MM.1S (cell line): ENCODE results near the gene FOXO6.

Experiments used
- EZH2 ChIP-seq: fragments of 300-600 bp; sonication (generic); optimal IDR thresholded peaks from 2 replicates; pipeline ENCODE3; 2017; ENCODE audit warnings: low read depth, mild to moderate bottlenecking, antibody characterized with exemption, low read length, mixed read lengths
- EZH2phosphoT487 ChIP-seq: fragments of 300-600 bp; sonication (generic); IDR thresholded peaks from 2 replicates; pipeline ENCODE4 v1.6.1; 2018; ENCODE audit warnings: antibody characterized with exemption, low read length
- TF ChIP-seq, protein P1 (sequence below): fragments of 300-600 bp; sonication (generic); IDR thresholded peaks from 2 replicates; pipeline ENCODE4 v1.5.1; 2016; ENCODE audit warnings: antibody characterized with exemption, low read length, mixed read lengths

DNA sequence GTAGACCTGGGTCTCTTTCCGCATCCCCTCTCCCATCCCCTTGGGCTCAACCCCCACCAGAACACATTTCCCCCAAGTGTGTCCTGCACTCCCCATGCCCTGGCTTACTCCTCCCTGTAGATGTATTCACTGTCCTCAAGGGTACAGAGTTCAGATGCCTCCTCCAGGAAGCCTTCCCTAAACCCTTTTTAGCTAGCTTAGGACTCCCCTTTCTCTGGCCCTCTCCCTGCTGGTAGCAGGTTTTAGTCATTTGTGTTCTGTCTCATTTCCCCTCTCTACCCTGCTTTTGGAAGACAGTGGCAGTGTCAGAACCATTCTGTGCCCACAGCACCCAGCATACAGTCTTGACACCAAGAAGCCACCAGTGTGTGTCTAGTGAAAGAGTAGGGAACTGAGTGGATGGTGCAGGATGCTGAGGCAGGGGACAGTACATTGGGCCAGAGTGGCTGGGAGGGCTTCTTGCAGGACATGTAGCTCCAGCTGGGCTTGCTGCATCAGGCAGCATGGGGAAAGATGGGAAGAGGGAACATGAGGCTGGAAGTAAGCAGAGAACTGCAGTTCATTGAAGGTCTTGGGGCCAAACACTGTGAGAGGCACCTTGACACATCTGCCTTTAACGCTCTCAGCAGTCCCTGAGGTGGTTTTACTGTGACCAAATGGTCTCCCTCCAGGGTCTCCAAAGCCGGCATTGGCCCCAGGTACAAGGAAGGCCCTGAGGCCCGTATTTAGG lies 2.5 kb downstream of the FOXO6 start:
- TF ChIP-seq, protein P1, sequence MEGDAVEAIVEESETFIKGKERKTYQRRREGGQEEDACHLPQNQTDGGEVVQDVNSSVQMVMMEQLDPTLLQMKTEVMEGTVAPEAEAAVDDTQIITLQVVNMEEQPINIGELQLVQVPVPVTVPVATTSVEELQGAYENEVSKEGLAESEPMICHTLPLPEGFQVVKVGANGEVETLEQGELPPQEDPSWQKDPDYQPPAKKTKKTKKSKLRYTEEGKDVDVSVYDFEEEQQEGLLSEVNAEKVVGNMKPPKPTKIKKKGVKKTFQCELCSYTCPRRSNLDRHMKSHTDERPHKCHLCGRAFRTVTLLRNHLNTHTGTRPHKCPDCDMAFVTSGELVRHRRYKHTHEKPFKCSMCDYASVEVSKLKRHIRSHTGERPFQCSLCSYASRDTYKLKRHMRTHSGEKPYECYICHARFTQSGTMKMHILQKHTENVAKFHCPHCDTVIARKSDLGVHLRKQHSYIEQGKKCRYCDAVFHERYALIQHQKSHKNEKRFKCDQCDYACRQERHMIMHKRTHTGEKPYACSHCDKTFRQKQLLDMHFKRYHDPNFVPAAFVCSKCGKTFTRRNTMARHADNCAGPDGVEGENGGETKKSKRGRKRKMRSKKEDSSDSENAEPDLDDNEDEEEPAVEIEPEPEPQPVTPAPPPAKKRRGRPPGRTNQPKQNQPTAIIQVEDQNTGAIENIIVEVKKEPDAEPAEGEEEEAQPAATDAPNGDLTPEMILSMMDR: no peak
- TF ChIP-seq EZH2phosphoT487 (no peak), EZH2 (no peak)
